GM23338 (cell line): ENCODE measurements around the gene ZDHHC4.

Source experiments
- CREB1 ChIP-seq: fragments of 250-450 bp; sonication (Bioruptor Pico); IDR thresholded peaks from 2 replicates; pipeline ENCODE4 v1.5.0; 2020; ENCODE audit warnings: low read depth, mild to moderate bottlenecking, moderate library complexity
- CTCF ChIP-seq, 2 experiments: fragments of 200-600 bp in 1 of 2; sonication (generic) in 1 of 2; conservative IDR thresholded peaks; 2 replicates each; pipeline versions ENCODE4 v1.5.1 to v1.6.1; 2016 to 2017; ENCODE audit warnings: antibody characterized with exemption in 2 of 2, low read depth in 2 of 2, mild to moderate bottlenecking in 2 of 2, moderate library complexity in 1 of 2
- ETS1 ChIP-seq: IDR thresholded peaks from 2 replicates; pipeline ENCODE4 v1.6.1; 2016; ENCODE audit warnings: antibody characterized with exemption
- EZH2 ChIP-seq: fragments of 200-600 bp; sonication (generic); IDR thresholded peaks from one replicate; pipeline ENCODE4 v1.8.0; 2017; ENCODE audit warnings: antibody characterized with exemption, mild to moderate bottlenecking, low read depth; ENCODE audit not compliant: unreplicated experiment
- EZH2phosphoT487 ChIP-seq: fragments of 200-600 bp; sonication (generic); IDR thresholded peaks from one replicate; pipeline ENCODE4 v1.8.1; 2018; ENCODE audit warnings: antibody characterized with exemption; ENCODE audit not compliant: unreplicated experiment
- POLR2AphosphoS5 ChIP-seq: IDR thresholded peaks from 2 replicates; pipeline ENCODE4 v1.6.1; 2016; ENCODE audit warnings: antibody characterized with exemption, low read depth
- REST ChIP-seq: IDR thresholded peaks from one replicate; pipeline ENCODE4 v1.6.1; 2018; ENCODE audit warnings: antibody characterized with exemption; ENCODE audit not compliant: unreplicated experiment
- ZNF114 ChIP-seq: fragments of 250-450 bp; sonication (Bioruptor Pico); IDR thresholded peaks from 2 replicates; pipeline ENCODE4 v1.5.0; 2020; ENCODE audit warnings: mild to moderate bottlenecking, moderate library complexity
- ZNF331 ChIP-seq: fragments of 250-450 bp; sonication (Bioruptor Pico); IDR thresholded peaks from 2 replicates; pipeline ENCODE4 v1.5.0; 2020; ENCODE audit warnings: low read depth, mild to moderate bottlenecking, moderate library complexity

- no peak for TF ChIP-seq CTCF (conservative IDR thresholded peaks at IDR 0.05; ENCODE audit: low read depth in 2 of 2)
- TF ChIP-seq POLR2AphosphoS5 = no peak
- TF ChIP-seq REST = no peak
- TF ChIP-seq EZH2 = no peak
- no peak for TF ChIP-seq ETS1
- TF ChIP-seq ZNF114 (CRISPR knock-in tag) = no peak
- TF ChIP-seq ZNF331 (CRISPR knock-in tag) = no peak
- no peak for TF ChIP-seq CREB1
- TF ChIP-seq EZH2phosphoT487 = no peak
Measured at GRCh38 chr7:6589151-6589828, 12.0 kb downstream of the ZDHHC4 start.
